Liver (tissue), 3 donors: ENCODE measurements around the gene OTOG.

Source experiments
- CTCF ChIP-seq: fragments of 150-350 bp; IDR thresholded peaks from 2 replicates; pipeline ENCODE4 v1.5.1; 2017; ENCODE audit warnings: improper control_type of control experiment, low read depth, low read length; ENCODE audit not compliant: missing input control
- FOXA1 ChIP-seq: IDR thresholded peaks from 2 replicates; pipeline ENCODE4 v1.6.1; 2016; ENCODE audit warnings: antibody characterized with exemption
- GABPA ChIP-seq, 2 donors: IDR thresholded peaks in 1 of 2; conservative IDR thresholded peaks in 1 of 2; 2 replicates each; pipeline ENCODE4 v1.6.1; 2016; ENCODE audit warnings: antibody characterized with exemption in 2 of 2, mild to moderate bottlenecking in 1 of 2, moderate library complexity in 1 of 2
- JUND ChIP-seq, 2 donors: IDR thresholded peaks; 2 replicates each; pipeline ENCODE4 v1.6.1; 2016; ENCODE audit warnings: antibody characterized with exemption in 2 of 2
- RAD21 ChIP-seq, 2 donors: IDR thresholded peaks; 2 replicates each; pipeline ENCODE4 v1.6.1; 2016; ENCODE audit warnings: antibody characterized with exemption in 2 of 2, mild to moderate bottlenecking in 2 of 2
- REST ChIP-seq: IDR thresholded peaks from 2 replicates; pipeline ENCODE4 v1.6.1; 2016; ENCODE audit warnings: antibody characterized with exemption, mild to moderate bottlenecking
- TAF1 ChIP-seq: conservative IDR thresholded peaks from 2 replicates; pipeline ENCODE4 v1.6.1; 2016; ENCODE audit warnings: antibody characterized with exemption, mild to moderate bottlenecking
- YY1 ChIP-seq: IDR thresholded peaks from 2 replicates; pipeline ENCODE4 v1.6.1; 2016; ENCODE audit warnings: antibody characterized with exemption, mild to moderate bottlenecking
- ZBTB33 ChIP-seq: IDR thresholded peaks from 2 replicates; pipeline ENCODE4 v1.6.1; 2016; ENCODE audit warnings: antibody characterized with exemption
- TF ChIP-seq, protein P1 (sequence below): IDR thresholded peaks from 2 replicates; pipeline ENCODE4 v1.6.1; 2016; ENCODE audit warnings: antibody characterized with exemption
- donor health status: healthy.
- donor health status: healthy.

DNA sequence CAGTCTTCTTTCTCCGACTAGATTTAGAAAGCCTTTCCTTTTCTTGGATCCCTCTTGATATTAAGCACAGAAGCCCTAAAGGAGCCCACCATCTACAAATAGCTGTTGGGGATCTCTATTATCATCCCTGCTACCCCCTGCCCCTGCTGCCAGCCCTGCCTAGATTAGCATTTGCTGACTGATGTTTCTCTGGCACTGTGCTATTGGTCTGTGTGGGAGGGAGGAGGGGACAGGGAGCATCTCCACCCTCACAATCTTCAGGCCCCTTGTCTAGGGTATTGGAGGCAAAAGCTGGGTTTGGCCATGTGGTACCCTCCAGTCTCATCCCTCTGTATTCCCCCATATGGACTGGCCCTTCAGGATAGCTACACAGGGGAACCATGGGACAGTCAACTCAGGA is 9.0 kb upstream of the OTOG start:
- TF ChIP-seq CTCF (no peak), TAF1 (no peak), YY1 (no peak), REST (no peak), JUND (IDR thresholded peaks at IDR 0.05) (no peak), FOXA1 (no peak), ZBTB33 (no peak), GABPA (IDR thresholded peaks at IDR 0.05 in 1 of 2, conservative IDR thresholded peaks at IDR 0.05 in 1 of 2) (no peak), RAD21 (IDR thresholded peaks at IDR 0.05) (no peak)
- TF ChIP-seq, protein P1, sequence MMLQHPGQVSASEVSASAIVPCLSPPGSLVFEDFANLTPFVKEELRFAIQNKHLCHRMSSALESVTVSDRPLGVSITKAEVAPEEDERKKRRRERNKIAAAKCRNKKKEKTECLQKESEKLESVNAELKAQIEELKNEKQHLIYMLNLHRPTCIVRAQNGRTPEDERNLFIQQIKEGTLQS = no peak
